Caco-2 (cell line): Measurements from ENCODE around the gene SPARC. TPM values are rescaled to one million over a fixed set of nuclear protein-coding genes. Genes with fewer than 3 reads are reported as not detected.

Experiments used
- BruUV-seq: library from RNA; stranded (reverse); fragments of 400-500 nt; replicated peaks from 2 replicates; lab custom pipeline; 2021; lab: Mats Ljungman, UMichigan
- CTCF ChIA-PET: fragments of 300-600 bp; sonication (Branson Sonifier 250); formaldehyde crosslinking; loops from one replicate; lab custom pipeline; 2022; ENCODE audit warnings: antibody characterized with exemption; lab: Charles Lee
- POLR2A ChIA-PET: fragments of 300-600 bp; sonication (Branson Sonifier 250); formaldehyde crosslinking; loops from one replicate; lab custom pipeline; 2022; ENCODE audit warnings: antibody characterized with exemption; lab: Charles Lee
- DNase-seq, 2 experiments: peaks; one replicate each; pipeline versions ENCODE4 v3.0.0 to v3.0.0-alpha.2; 2020 to 2022
- H3K27me3 ChIP-seq: replicated peaks from 2 replicates; pipeline ENCODE4 v1.6.0; 2011; ENCODE audit warnings: low read length; ENCODE audit not compliant: control insufficient read depth, insufficient read depth
- H3K36me3 ChIP-seq: 2 replicates; pipeline ENCODE4 v1.5.1; 2011; ENCODE audit warnings: low read length; ENCODE audit not compliant: control insufficient read depth, insufficient read depth
- H3K4me1 ChIP-seq: fragments of 250-450 bp; sonication (Bioruptor Pico); 2 replicates; pipeline ENCODE4 v1.5.1; 2020; ENCODE audit warnings: mild to moderate bottlenecking
- H3K4me3 ChIP-seq: 2 replicates; pipeline ENCODE4 v1.5.1; 2011; ENCODE audit warnings: low read depth, mild to moderate bottlenecking, control low read depth, low read length
- H3K9me3 ChIP-seq: fragments of 250-450 bp; sonication (Bioruptor Pico); 2 replicates; pipeline ENCODE4 v1.5.1; 2020; ENCODE audit warnings: mild to moderate bottlenecking, moderate library complexity
- H3K27ac Mint-ChIP-seq: one replicate; pipeline ENCODE4 v1.8.0; 2022; ENCODE audit warnings: mixed read lengths; ENCODE audit not compliant: unreplicated experiment
- H3K27me3 Mint-ChIP-seq: one replicate; pipeline ENCODE4 v1.8.0; 2022; ENCODE audit warnings: mixed read lengths; ENCODE audit not compliant: insufficient read depth, unreplicated experiment
- H3K36me3 Mint-ChIP-seq: one replicate; pipeline ENCODE4 v1.8.0; 2022; ENCODE audit warnings: mild to moderate bottlenecking, mixed read lengths; ENCODE audit not compliant: insufficient read depth, unreplicated experiment
- H3K4me1 Mint-ChIP-seq: one replicate; pipeline ENCODE4 v1.8.0; 2022; ENCODE audit warnings: low read depth, mixed read lengths; ENCODE audit not compliant: unreplicated experiment
- H3K4me3 Mint-ChIP-seq: one replicate; pipeline ENCODE4 v1.8.0; 2022; ENCODE audit warnings: mild to moderate bottlenecking, moderate library complexity, mixed read lengths; ENCODE audit not compliant: unreplicated experiment
- H3K9me3 Mint-ChIP-seq: one replicate; pipeline ENCODE4 v1.8.0; 2022; ENCODE audit warnings: mixed read lengths; ENCODE audit not compliant: unreplicated experiment
- intact Hi-C: fragments of 100-400 bp; cut with micrococcal nuclease; formaldehyde crosslinking; loops from one replicate; pipeline ENCODE4 v1.10.0; 2022; ENCODE audit not compliant: unreplicated experiment
- total RNA-seq: library from RNA; stranded (reverse); gene quantifications from 2 replicates; pipeline ENCODE4 v1.2.3, GENCODE V29; 2022
- TF ChIP-seq, protein P1 (sequence below), 2 experiments: fragments of 200-600 bp in 1 of 2; IDR thresholded peaks; 1 replicate in 1 of 2; 2 replicates in 1 of 2; pipeline versions ENCODE4 v1.5.1 to v1.8.0; 2011 to 2022; ENCODE audit warnings: antibody characterized with exemption in 1 of 2, control low read depth in 1 of 2, inconsistent platforms in 1 of 2, low read depth in 1 of 2, low read length in 1 of 2, mild to moderate bottlenecking in 1 of 2, moderate library complexity in 1 of 2; ENCODE audit not compliant: insufficient read depth in 1 of 2, severe bottlenecking in 1 of 2, unreplicated experiment in 1 of 2

Gene SPARC
- total RNA-seq, 1 experiment from 2014 or later = 22.7 TPM

DNA sequence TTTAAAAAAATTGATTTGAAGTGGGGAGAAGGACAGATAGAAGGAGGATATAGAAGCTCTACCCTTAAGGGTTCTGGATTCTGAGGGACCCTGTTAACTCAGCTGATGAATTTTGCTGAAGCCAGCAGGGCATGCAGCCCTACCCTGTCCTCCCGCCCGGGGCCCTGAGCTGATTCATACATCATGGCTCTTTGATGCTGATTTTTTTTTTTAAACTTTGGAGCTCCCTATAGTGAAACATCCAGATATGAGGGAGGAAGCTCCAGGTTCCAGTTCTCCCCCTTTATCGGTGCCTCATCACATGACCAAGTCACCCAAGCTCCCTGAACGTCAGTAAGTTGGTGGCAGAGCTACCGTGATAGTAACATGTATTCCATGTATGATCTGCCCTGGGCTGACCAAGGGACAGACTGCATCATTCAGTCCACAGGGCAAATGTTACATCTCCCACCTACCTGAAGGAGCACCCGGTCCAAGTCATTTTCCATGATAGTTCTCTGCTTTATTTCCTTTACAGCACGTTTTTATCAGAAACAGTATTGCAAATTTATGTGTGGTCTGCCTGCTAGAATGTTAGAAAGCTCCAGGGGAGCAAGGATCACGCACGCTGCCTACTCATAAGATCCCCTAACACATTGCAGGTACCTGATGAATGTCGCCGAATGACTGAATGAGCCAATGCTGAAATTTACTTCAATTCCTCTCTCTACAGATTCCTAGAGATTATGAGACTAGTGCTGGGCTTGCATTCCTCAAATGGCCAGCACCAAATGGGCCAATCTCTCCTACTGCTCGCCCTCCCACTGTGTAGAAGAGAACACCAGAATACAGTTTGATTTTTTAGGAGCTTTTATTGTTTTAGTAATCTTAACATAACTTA, 25.9 kb downstream of the SPARC start:
- no peaks in the 10 kb centered on the region for H3K36me3 ChIP-seq
- no peaks in the 10 kb centered on the region for H3K27me3 ChIP-seq
- H3K4me3 ChIP-seq = no peak overlapping the region
- H3K9me3 ChIP-seq = no peaks in the 10 kb centered on the region
- Mint-ChIP-seq H3K36me3 (no peaks in the 10 kb centered on the region), H3K27ac (no peak overlapping the region), H3K27me3 (no peaks in the 10 kb centered on the region), H3K9me3 (no peaks in the 10 kb centered on the region), H3K4me1 (peaks cover 13% of the 10 kb centered on the region), H3K4me3 (no peak overlapping the region)
- TF ChIP-seq, protein P1, sequence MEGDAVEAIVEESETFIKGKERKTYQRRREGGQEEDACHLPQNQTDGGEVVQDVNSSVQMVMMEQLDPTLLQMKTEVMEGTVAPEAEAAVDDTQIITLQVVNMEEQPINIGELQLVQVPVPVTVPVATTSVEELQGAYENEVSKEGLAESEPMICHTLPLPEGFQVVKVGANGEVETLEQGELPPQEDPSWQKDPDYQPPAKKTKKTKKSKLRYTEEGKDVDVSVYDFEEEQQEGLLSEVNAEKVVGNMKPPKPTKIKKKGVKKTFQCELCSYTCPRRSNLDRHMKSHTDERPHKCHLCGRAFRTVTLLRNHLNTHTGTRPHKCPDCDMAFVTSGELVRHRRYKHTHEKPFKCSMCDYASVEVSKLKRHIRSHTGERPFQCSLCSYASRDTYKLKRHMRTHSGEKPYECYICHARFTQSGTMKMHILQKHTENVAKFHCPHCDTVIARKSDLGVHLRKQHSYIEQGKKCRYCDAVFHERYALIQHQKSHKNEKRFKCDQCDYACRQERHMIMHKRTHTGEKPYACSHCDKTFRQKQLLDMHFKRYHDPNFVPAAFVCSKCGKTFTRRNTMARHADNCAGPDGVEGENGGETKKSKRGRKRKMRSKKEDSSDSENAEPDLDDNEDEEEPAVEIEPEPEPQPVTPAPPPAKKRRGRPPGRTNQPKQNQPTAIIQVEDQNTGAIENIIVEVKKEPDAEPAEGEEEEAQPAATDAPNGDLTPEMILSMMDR (IDR thresholded peaks at IDR 0.05; ENCODE audit: insufficient read depth in 1 of 2, low read depth in 1 of 2, low read length in 1 of 2, severe bottlenecking in 1 of 2, unreplicated experiment in 1 of 2) = no peak
- H3K4me1 ChIP-seq = peaks cover 16% of the 10 kb centered on the region; the same call in 1 of the 2 replicates
- ChIA-PET POLR2A (interaction anchor here (0.8 kb wide), 1 partner anchor 111 kb away, joined by 3 read pairs; the partner anchor contains the start of gene G3BP1), CTCF (interaction anchor here (0.7 to 2.5 kb wide), 5 partner anchors 9 to 80 kb away, joined by 3 to 7 read pairs (median 3); no protein-coding TSS in a partner anchor)
- DNase-seq = no peak
- no TSS peak for BruUV-seq
- intact Hi-C loops = no loop called here

GRCh38 chr5:151659001-151659754, 27.5 kb downstream of the SPARC start:
- Histone ChIP-seq H3K9me3 (no peaks in the 10 kb centered on the region), H3K36me3 (no peaks in the 10 kb centered on the region), H3K27me3 (no peaks in the 10 kb centered on the region), H3K4me3 (no peak overlapping the region), H3K4me1 (peaks cover 7% of the 10 kb centered on the region; the same call in 1 of the 2 replicates)
- POLR2A ChIA-PET = interaction anchor here (1.0 kb wide), 1 partner anchor 81 kb away, joined by 3 read pairs; no protein-coding TSS in a partner anchor
- Mint-ChIP-seq H3K4me1 (no peaks in the 10 kb centered on the region), H3K36me3 (no peaks in the 10 kb centered on the region), H3K27ac (no peak overlapping the region), H3K4me3 (no peak overlapping the region), H3K9me3 (no peaks in the 10 kb centered on the region), H3K27me3 (no peaks in the 10 kb centered on the region)
- BruUV-seq = no TSS peak
- intact Hi-C loops = loop anchor here (1.0 kb wide), 5 partner anchors 11 to 112 kb away; partner anchors contain the start of gene G3BP1
- DNase-seq = peak; percentile 84 to 91
- TF ChIP-seq, protein P1 (IDR thresholded peaks at IDR 0.05; ENCODE audit: insufficient read depth in 1 of 2, low read depth in 1 of 2, low read length in 1 of 2, severe bottlenecking in 1 of 2, unreplicated experiment in 1 of 2) = peak; percentile 83 to 90
- CTCF ChIA-PET = interaction anchor here (0.5 to 1.4 kb wide), 20 partner anchors 11 to 656 kb away, joined by 3 to 48 read pairs (median 5); partner anchors contain the start of gene SPARC

- H3K27me3 Mint-ChIP-seq = no peaks in the 10 kb centered on the region
- H3K9me3 Mint-ChIP-seq = no peaks in the 10 kb centered on the region
- H3K9me3 ChIP-seq = no peaks in the 10 kb centered on the region
- intact Hi-C loops = no loop called here
- ChIA-PET POLR2A (interaction anchor here (0.6 kb wide), 1 partner anchor 13 kb away, joined by 3 read pairs; no protein-coding TSS in a partner anchor), CTCF (interaction anchor here (0.6 kb wide), 1 partner anchor 242 kb away, joined by 5 read pairs; no protein-coding TSS in a partner anchor)
- no peak overlapping the region for H3K4me3 Mint-ChIP-seq
- TF ChIP-seq, protein P1 (IDR thresholded peaks at IDR 0.05; ENCODE audit: insufficient read depth in 1 of 2, low read depth in 1 of 2, low read length in 1 of 2, severe bottlenecking in 1 of 2, unreplicated experiment in 1 of 2) = no peak
- H3K36me3 ChIP-seq = no peaks in the 10 kb centered on the region
- no peak overlapping the region for H3K4me3 ChIP-seq
- DNase-seq = no peak
- peaks cover 7% of the 10 kb centered on the region; the same call in 1 of the 2 replicates for H3K4me1 ChIP-seq
- H3K4me1 Mint-ChIP-seq = no peaks in the 10 kb centered on the region
- H3K27me3 ChIP-seq = no peaks in the 10 kb centered on the region
- BruUV-seq = no TSS peak
- no peak overlapping the region for H3K27ac Mint-ChIP-seq
- no peaks in the 10 kb centered on the region for H3K36me3 Mint-ChIP-seq
Measured at GRCh38 chr5:151657114-151657513, 29.6 kb downstream of the SPARC start.
